Esophagus squamous epithelium (tissue), 4 donors: ENCODE results near the gene RIOK3.
"Not testable (repeated sequence)": the region's sequence is repeated elsewhere in the genome, so short reads cannot be mapped to it uniquely, and the experiment has no call there.

Experiments used
- CTCF ChIP-seq, 6 experiments: fragments of 450-650 bp in 4 of 6; fragments of 200-600 bp in 2 of 6; sonication (generic) in 2 of 6; IDR thresholded peaks; one replicate each; pipeline ENCODE4 v1.5.1; 2016 to 2019; ENCODE audit warnings: antibody characterized with exemption in 6 of 6, mild to moderate bottlenecking in 4 of 6, moderate library complexity in 4 of 6
- POLR2A ChIP-seq, 4 donors: fragments of 450-650 bp; IDR thresholded peaks; one replicate each; pipeline ENCODE4 v1.6.1; 2017; ENCODE audit warnings: antibody characterized with exemption in 4 of 4, mild to moderate bottlenecking in 4 of 4, moderate library complexity in 3 of 4

- TF ChIP-seq CTCF, POLR2A (IDR thresholded peaks at IDR 0.05): not testable (repeated sequence)
These were observed 23.5 kb upstream of the RIOK3 start for GRCh38 chr18:23429538-23429937.
